HG03060 (cell line): ENCODE measurements around the gene CCNDBP1.
"Not testable (repeated sequence)": the region's sequence is repeated elsewhere in the genome, so short reads cannot be mapped to it uniquely, and the experiment has no call there.

ENCODE experiments used
- ATAC-seq: cut with Tn5 transposase; IDR thresholded peaks from one replicate; pipeline ENCODE4 v1.9.1; 2021; ENCODE audit warnings: low read depth, moderate number of reproducible peaks; ENCODE audit not compliant: unreplicated experiment

CCNDBP1 gene, protein sequence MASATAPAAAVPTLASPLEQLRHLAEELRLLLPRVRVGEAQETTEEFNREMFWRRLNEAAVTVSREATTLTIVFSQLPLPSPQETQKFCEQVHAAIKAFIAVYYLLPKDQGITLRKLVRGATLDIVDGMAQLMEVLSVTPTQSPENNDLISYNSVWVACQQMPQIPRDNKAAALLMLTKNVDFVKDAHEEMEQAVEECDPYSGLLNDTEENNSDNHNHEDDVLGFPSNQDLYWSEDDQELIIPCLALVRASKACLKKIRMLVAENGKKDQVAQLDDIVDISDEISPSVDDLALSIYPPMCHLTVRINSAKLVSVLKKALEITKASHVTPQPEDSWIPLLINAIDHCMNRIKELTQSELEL

DNA sequence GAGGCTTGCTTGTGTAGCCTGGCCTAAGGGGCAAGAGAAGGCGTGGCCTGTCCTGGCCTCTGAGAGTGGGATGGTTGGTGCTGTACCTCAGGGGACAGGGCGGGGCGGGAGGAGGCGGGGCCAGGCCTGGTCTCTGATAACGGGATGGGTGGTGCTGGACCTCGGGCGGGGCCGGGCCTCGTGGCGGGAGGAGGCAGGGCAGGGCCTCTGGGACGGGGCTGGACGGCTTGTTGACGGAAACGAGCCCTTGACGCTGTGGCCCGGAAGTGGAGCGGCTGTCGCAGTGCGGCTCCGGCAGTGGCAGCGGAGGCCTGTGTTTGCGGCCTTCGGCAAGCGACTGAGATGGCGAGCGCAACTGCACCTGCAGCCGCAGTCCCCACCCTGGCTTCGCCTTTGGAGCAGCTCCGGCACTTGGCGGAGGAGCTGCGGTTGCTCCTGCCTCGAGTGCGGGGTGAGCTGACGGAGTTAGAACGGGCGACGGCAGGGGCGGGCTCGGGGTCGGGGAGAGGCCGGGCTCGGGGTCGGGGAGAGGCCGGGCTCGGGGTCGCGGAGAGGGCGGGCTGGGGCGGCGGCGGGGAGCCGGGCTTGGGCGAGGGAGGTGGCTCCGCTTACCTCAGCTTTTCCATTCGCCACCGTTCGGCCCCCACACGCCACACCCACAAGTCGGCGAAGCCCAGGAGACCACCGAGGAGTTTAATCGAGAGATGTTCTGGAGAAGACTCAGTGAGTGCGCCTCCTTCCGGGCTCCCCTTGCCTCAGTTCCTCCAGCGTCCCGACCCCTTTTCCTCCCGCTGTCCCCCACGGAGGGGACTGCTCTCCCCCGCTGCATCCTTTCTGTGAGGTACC, at the start of gene CCNDBP1:
TSS of gene CCNDBP1 (plus strand) at position 247 of the 846 bp plus-strand sequence. CDS start at position 343, 96 bp downstream.
- ATAC-seq: peak; percentile 54

DNA sequence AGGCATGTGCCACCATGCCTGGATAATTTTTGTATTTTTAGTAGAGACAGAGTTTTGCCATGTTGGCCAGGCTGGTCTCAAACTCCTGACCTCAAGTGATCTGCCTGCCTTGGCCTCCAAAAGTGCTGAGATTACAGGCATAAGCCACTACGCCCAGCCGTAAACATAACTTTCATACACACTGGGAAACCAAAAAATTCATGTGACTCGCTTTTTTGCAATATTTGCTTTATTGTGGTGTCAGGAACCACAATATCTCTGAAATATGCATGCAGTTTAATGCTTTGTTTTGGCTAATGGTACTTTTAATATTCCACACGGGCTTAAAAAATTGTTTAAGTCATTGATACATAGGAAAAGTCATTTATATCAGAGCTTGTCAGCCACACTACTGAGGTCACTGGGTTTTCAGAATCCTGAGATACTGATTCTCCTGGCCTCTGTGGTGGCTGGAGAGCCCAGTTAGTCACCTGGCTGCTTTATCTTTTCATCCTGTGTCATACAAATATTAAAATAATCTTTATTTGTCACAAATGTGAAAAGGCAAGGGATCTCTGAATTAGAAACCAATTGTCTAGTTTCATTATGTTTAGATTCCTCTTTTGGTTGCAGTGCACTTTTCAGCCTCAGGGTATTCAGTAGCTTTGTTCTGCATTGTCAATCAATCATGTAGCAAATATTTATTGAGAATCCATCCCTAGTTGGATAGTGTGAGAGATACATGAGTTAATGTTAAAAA, 41.8 kb upstream of the CCNDBP1 start:
- no peak for ATAC-seq

DNA sequence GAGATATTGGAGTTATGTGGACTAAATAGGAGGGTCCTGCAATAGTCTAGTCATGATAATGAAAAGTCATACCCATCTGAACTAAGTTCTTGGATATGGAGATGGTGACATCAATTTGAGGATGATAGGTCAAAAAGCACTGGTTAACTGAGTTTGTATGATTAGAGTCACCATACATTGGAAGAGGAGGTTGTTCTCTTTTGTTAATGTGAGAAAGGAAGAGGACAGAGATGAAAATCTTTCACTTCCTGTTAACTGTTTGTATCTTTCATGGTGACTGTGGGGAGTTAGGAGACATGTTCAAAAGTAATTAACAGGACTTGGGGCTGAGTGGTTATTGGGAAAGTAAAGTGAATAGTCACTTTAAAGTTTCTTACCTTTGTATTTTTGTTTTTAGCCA, 40.7 kb upstream of the CCNDBP1 start:
- ATAC-seq: no peak

DNA sequence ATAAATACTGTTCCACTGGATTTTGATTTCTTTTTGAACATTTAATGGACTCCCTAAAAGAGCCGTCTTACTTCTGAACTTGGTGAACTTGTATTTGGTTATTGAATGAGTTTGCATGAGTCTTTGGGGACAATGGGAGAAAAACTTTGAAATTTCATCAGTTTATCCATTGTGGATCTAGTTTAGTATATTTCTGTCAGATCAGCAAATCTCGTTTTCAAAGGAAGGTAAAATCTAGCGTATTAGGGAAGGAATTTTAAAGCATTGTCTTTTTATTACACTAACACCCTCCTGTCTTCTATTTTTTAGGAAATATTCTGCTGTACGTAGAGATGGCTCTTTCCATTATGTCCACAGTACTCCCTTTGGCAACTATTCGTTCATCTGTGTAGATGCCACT, 39.0 kb upstream of the CCNDBP1 start:
- ATAC-seq: no peak

DNA sequence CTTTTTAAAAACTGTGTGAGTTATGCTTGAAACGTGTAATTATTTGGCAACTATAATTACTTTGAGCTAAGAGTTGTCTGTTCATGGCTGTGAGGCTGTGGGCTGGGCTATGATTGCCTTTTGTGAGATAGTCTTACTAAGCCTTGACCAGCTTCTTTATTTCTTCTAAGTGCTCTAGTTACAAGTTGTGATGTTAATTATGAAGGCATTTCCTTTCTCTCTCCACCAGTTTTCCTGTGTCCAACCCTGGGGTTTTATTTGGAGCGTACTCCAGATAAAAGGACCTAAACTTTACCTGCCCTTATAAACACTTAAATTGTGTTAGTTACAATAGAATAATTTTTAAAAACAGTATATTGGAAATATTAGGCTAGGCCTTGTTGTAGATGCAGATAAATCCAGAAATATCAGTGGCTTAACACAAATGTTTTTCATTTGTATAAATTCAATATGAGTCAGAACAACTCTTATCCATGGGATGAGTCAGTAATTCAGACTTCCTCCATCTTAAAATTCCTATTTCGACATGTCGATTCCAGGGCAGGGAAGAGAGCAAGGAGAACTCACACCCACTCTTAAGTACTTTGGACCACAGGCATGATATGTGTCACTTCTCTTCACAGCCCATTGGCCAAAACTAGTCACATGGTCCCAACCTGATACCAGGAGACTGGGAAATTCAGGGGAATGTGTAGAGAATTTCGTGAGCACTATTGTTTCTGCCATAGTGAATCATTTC, 34.8 kb upstream of the CCNDBP1 start:
- ATAC-seq: no peak

DNA sequence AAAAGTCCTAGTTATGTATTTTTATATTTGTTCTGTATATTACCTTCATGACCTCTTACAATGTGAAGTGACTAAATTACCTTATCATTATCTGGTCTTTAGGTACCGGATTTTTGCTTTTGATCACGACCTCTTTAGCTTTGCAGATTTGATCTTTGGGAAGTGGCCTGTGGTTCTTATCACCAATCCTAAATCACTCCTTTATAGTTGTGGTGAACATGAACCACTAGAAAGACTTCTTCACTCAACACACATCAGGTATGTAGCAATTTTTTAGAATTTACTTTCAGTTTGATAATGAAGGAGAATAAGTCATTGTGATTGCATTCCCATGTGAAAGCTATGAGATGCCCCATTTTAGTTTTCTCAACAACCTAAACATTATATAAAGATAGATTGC, 33.5 kb upstream of the CCNDBP1 start:
- no peak for ATAC-seq

DNA sequence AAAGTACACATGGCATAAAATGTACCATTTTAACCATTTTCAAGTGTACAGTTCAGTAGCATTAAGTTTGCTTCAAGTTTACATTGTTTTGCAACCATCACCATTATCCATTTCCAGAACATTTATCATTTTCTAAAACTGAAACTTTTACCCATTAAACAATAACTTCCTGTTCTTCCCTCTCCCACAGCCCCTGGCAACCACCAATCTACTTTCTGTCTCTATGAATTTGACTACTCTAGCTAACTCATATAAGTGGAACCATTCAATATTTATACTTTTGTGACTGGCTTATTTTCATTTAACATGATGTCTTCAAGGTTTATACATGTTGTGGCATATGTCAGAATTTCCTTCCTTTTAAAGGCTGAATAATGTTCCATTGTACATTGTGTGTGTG, 31.9 kb upstream of the CCNDBP1 start:
- ATAC-seq: no peak

DNA sequence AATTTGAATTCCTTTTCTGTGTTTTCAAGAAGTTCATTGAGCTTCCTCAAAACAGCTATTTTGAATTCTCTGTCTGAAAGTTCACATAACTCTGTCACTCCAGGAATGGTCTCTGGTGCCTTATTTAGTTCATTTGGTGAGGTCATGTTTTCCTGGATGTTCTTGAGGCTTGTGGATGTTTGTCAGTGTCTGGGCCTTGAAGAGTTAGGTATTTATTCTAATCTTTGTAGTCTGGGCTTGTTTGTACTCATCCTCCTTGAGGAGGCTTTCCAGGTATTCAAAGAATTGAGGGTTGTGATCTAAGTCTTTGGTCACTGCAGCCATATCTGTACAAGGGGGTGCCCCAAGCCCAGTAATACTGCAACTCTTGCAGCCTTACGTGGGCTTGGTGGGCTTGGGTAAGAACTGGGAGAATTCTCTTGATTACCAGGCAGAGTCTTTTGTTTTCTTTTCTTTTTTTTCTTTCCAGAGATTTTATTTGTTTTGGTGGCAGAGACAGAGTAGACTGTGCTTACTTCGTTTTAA, 19.3 kb upstream of the CCNDBP1 start:
- ATAC-seq: no peak

DNA sequence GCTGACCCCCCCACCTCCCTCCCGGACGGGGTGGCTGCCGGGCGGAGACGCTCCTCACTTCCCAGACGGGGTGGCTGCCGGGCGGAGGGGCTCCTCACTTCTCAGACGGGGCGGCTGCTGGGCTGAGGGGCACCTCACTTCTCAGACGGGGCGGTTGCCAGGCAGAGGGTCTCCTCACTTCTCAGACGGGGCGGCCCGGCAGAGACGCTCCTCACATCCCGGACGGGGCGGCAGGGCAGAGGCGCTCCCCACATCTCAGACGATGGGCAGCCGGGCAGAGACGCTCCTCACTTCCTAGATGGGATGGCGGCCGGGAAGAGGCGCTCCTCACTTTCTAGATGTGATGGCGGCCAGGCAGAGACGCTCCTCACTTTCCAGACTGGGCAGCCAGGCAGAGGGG, 17.9 kb upstream of the CCNDBP1 start:
- ATAC-seq: not testable (repeated sequence)

DNA sequence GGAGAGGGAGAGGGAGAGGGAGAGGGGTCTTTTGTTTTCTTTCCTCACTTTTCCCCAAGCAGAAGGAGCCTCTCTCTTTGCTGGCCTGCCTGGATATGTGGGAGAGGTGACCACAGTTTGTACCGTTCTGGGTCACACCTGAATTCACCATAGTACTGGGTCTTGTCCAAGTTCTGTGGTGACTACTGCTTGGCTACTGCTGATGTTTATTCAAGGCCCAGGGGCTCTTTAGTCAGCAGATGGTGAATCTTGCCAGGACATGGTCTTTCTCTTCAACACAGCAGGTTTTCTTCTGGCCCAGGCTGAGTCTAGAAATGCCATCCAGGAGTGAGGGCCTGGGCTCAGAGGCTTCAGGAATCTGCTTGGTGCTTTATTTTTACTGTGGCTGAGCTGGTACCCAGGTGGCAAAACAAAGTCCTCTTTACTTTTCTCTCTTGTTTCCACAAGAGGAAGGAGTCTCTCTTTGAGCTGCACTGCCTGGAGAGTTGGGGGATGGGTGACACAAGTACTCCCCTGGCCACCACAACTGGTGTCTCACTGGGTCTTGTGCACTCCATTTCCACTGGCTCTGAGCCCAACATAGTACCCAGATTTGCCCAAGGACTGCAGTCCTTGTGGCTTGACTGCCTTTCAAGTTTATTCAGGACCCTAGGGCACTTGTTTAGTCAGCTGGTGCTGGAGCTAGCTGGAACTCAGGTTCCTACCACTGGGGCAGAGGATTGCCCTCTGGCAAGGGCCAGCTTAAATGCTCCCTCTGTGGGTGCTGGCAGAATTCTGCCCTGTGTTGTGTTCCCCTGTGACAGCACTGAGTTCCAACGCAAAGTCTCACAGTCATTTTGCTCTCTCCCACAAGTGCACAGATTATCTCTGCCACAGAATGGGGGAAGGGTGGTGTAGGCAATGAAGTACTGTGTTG, 16.8 kb upstream of the CCNDBP1 start:
- ATAC-seq: no peak

DNA sequence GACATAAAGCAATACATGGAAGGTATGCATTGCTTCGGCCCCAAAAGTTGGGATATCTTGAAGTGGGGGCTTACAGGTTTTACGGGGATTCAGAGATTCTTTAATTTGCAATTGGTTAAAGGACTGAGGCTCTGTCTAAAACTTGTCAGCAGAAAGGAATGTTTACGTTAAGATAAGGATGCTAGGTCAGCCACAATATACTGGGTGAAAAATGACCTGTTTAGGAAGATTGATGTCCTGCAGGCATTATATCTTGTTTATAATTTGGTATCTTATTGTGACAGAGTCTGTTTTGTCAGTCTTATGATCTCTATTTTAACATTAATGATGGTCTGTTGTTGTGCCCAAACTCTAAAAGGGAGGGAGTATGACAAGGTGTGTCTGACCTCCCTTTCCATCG, 15.3 kb upstream of the CCNDBP1 start:
- no peak for ATAC-seq

DNA sequence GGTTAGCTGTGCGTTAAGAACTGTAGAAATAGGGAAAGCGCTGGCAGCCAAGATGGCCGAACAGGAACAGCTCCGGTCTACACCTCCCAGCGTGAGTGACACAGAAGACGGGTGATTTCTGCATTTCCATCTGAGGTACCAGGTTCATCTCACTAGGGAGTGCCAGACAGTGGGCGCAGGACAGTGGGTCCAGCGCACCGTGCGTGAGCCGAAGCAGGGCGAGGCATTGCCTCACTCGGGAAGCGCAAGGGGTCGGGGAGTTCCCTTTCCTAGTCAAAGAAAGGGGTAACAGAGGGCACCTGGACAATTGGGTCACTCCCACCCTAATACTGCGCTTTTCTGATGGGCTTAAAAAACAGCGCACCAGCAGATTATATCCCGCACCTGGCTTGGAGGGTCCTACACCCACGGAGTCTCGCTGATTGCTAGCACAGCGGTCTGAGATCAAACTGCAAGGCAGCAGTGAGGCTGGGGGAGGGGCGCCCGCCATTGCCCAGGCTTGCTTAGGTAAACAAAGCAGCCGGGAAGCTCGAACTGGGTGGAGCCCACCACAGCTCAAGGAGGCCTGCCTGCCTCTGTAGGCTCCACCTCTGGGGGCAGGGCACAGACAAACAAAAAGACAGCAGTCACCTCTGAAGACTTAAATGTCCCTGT, 9.4 kb upstream of the CCNDBP1 start:
- ATAC-seq: not testable (repeated sequence)

DNA sequence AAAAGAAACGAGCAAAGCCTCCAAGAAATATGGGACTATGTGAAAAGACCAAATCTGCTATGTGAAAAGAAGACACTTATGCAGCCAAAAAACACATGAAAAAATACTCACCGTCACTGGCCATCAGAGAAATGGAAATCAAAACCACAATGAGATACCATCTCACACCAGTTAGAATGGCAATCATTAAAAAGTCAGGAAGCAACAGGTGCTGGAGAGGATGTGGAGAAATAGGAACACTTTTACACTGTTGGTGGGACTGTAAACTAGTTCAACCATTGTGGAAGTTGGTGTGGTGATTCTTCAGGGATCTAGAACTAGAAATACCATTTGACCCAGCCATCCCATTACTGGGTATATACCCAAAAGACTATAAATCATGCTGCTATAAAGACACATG, 8.1 kb upstream of the CCNDBP1 start:
- ATAC-seq: not testable (repeated sequence)

DNA sequence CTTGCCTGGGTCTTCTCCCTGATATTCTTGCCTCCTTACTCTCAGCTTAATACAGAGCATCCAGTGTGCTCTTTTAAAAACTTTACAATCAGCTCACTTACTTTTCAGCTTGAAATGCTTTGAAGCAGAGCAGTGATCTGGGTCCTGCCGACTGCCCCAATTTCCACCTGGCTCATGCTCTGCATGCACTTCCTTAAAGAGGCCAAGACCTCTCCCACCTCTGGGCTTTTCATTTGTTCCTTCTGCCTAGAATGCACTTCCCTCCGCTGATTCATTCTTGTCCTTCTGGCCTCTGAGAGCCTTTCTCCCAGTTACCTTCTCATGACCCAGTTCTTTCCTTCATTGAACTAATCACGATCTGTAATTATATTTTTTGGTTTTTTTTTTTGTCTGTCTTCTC, 1.9 kb upstream of the CCNDBP1 start:
- ATAC-seq: no peak

DNA sequence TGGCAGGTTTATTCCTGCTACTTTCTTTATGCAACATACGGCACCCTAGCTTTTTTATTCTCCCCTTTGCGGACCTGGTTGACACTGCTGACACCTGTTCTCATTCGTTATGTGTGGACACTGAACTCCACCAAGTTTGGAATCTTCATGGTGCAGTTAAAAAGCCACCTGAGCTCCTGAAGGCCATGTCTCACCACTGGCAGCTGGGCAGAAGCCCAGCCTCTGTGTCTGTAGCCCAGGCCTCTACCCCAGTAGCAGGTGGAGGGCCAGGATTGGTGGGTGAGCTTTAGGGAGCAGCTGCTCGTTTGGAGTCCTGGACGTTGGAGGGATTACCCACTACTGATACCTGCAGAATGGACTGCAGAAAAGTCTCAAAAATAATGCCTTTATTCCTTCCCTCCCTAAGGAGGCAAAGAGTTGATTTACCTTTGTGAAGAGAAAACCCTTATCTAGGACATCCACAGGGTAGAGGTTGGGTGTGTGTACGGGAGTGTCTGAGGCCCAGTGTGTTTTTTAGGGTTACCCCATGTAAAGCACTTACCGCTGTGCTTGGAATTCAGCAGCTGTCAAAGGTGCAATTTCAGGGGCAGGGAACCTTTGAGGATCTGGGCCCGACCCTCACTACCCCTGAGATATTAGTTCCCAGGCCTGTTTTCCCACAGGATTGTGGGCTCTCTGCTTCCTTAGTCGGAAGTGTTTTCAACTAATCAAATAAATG, 637 bp upstream of the CCNDBP1 start:
- ATAC-seq: no peak

DNA sequence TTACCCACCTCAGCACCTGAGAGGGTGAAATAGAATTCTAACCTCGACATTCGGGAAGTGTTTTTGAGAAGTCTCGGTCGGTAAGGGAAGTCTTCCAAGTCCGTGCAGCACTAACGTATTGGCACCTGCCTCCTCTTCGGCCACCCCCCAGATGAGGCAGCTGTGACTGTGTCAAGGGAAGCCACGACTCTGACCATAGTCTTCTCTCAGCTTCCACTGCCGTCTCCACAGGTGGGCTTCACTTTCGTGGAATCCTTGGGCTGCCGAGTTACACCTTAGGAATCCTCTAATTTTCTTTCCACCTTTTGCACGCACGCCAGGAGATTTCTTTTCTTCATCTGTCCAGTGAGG, 775 bp downstream of the CCNDBP1 start:
- no peak for ATAC-seq

DNA sequence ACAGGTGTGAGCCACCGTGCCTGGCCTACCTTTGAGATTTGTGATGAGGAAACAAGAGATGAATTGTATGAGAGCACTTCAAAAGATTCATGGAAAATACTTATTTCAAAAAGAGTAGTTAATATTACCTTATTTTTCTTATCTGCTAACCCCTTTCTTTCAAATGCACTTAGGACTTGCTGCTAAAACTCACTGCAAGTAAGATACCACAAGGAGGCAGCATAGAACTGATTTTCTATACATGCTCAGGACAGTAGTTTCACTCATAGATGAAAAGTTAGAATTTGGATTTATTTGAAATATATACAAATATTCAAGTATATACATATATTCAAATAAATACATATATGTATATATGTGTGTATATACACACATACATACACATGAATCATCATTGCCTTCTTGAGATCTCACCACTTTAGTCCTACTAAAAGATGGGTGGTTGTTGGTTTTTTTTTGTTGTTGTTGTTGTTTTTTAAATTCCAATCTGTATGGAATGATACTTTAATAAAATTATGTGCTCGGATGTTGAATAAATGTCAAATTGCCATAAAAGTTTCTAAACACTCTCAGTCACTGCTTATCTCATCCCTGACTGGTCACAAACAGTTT, 2.4 kb downstream of the CCNDBP1 start:
- no peak for ATAC-seq

DNA sequence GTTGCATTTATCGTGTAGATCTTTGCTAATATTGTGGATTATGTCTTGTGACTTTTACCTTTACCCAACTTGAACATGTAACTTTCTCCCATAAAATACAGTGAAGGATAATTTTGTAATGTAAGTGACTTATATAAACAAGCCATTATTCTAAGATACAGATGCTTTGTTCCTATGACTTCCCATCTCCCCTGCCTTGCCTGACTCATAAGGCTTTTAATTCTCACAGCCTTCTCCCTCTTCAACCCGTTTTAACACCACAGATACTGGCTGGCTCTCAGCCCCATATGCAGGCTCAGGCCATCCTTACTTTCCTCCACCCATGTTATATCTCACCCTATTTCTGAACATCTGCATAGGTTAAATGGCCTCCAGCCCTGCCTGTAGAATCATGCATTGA, 4.1 kb downstream of the CCNDBP1 start:
- no peak for ATAC-seq
